Esophagus (tissue), 2 donors: ENCODE results near the gene PRKN. TPM values are rescaled to one million over a fixed set of nuclear protein-coding genes. Genes with fewer than 3 reads are reported as not detected.
A peak's percentile ranks its signal among the peaks of the same experiment; 100 is the strongest.

Experiments used
- H3K27ac ChIP-seq, 2 donors: one replicate each; pipeline ENCODE4 v1.5.1; 2013; ENCODE audit warnings: low read depth in 2 of 2, mild to moderate bottlenecking in 2 of 2, inconsistent platforms in 1 of 2, low read length in 1 of 2, moderate library complexity in 1 of 2
- H3K27me3 ChIP-seq, 2 donors: one replicate each; pipeline ENCODE4 v1.6.1; 2013; ENCODE audit warnings: low read length in 2 of 2, control low read depth in 1 of 2, mild to moderate bottlenecking in 1 of 2; ENCODE audit not compliant: insufficient read depth in 2 of 2, control insufficient read depth in 1 of 2
- H3K36me3 ChIP-seq, 2 donors: one replicate each; pipeline ENCODE4 v1.6.1; 2013; ENCODE audit warnings: low read length in 1 of 2; ENCODE audit not compliant: control insufficient read depth in 2 of 2, insufficient read depth in 2 of 2
- H3K4me1 ChIP-seq, 2 donors: one replicate each; pipeline ENCODE4 v1.6.1; 2013; ENCODE audit warnings: low read length in 1 of 2; ENCODE audit not compliant: control insufficient read depth in 2 of 2, insufficient read depth in 2 of 2
- H3K4me3 ChIP-seq, 2 donors: one replicate each; pipeline ENCODE4 v1.5.1; 2013; ENCODE audit warnings: low read length in 2 of 2, mild to moderate bottlenecking in 2 of 2, low read depth in 1 of 2, moderate library complexity in 1 of 2
- H3K9me3 ChIP-seq, 2 donors: one replicate each; pipeline ENCODE4 v1.6.1; 2013; ENCODE audit warnings: mild to moderate bottlenecking in 2 of 2, low read depth in 1 of 2, low read length in 1 of 2, moderate library complexity in 1 of 2; ENCODE audit not compliant: control insufficient read depth in 2 of 2, insufficient read depth in 1 of 2
- WGBS, 2 donors: extraction: QIAGEN DNeasy Blood & Tissue Kit; methylation state at CpG; one replicate each; pipeline ENCODE4 v1.1.7; 2013; 5-methylcytosine and 5-hydroxymethylcytosine counted together
- polyA plus RNA-seq, 2 donors: library from polyadenylated mRNA; stranded (reverse); fragments of 200-250 nt; gene quantifications; one replicate each; pipeline ENCODE4 v1.2.3, GENCODE V29; 2013
- donor health status: healthy with polysubstance abuse.
- donor health status: Bipolar disorder and iron deficiency.

Gene PRKN
- polyA plus RNA-seq, 2 donors = 0.28 to 0.45 TPM

DNA sequence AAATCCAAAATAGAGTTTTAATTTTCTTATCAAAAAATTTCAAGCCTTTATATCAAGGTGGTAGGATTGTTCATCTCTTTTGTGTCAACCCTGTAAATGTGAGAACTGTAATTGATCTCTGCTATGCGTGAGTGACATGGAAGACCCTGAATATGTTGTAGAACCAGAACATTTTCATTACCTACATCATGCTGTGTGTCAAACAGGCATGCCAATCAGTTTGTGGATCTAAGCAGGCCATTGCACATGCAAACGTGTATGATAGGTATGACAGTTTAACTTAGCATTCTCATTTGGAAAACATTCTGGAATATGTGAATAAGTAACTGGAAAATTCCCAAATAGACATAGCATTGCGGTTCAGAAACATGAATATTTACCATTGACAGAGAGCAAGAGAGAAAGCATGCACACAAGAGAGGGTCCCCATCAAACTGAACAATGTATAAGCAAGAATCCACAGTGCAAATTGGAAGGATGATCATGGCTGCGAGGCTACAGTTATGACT is 812.1 kb downstream of the PRKN start:
- no peaks in the 10 kb centered on the region for H3K27me3 ChIP-seq
- no peak overlapping the region for H3K27ac ChIP-seq
- H3K4me3 ChIP-seq = no peak overlapping the region
- H3K36me3 ChIP-seq = no peaks in the 10 kb centered on the region
- H3K9me3 ChIP-seq = peaks cover 0 to 3% of the 10 kb centered on the region in 2 donors
- H3K4me1 ChIP-seq = no peaks in the 10 kb centered on the region
- 85 to 86% methylated on average over 4 of the region's 4 CpGs for WGBS, 2 donors

DNA sequence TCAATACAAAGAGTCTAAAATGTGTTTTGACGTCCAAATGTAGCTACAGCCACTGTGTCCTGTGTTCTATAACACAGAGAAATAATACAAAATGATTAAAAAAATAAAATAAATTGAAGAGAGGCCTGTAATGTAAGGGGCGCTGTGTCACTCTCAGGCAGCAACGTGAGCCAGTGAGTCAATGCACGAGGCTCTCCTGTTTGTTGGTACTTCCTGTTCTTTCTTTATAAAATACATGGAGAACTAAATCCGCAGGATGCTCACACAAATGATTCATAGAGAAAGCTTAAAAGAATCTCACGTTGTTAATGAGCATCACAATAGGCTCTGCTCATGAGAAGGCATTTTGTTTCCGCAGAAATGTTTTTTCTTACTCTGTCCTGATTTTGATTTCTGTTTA is 818.7 kb downstream of the PRKN start:
- no peak overlapping the region for H3K27ac ChIP-seq
- H3K9me3 ChIP-seq = peaks cover 0 to 3% of the 10 kb centered on the region in 2 donors
- H3K4me3 ChIP-seq = no peak overlapping the region
- WGBS, 2 donors = 66 to 73% methylated on average over 7 of the region's 7 CpGs
- H3K36me3 ChIP-seq = no peaks in the 10 kb centered on the region
- no peaks in the 10 kb centered on the region for H3K27me3 ChIP-seq
- no peaks in the 10 kb centered on the region for H3K4me1 ChIP-seq

DNA sequence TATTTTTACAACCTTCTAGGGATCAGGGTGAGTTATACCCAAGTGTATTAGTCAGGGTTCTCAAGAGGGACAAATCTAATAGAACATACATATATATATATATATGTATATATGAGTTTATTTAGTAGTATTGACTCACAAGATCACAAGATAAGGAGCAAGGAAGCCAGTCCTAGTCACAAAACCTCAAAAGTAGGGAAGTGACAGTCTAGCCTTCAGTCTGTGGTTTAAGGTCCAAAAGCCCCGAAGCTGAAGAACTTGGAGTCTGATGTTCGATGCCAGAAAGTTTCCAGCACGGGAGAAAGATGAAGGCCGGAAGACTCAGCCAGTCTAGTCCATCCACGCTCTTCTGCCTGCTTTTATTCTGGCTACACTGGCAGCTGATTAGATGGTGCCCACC is 821.0 kb downstream of the PRKN start:
- WGBS, 2 donors = 89 to 95% methylated on average over 5 of the region's 5 CpGs
- Histone ChIP-seq H3K4me3 (no peak overlapping the region), H3K36me3 (no peaks in the 10 kb centered on the region), H3K27ac (no peak overlapping the region), H3K27me3 (no peaks in the 10 kb centered on the region), H3K4me1 (no peaks in the 10 kb centered on the region), H3K9me3 (no peaks in the 10 kb centered on the region)

DNA sequence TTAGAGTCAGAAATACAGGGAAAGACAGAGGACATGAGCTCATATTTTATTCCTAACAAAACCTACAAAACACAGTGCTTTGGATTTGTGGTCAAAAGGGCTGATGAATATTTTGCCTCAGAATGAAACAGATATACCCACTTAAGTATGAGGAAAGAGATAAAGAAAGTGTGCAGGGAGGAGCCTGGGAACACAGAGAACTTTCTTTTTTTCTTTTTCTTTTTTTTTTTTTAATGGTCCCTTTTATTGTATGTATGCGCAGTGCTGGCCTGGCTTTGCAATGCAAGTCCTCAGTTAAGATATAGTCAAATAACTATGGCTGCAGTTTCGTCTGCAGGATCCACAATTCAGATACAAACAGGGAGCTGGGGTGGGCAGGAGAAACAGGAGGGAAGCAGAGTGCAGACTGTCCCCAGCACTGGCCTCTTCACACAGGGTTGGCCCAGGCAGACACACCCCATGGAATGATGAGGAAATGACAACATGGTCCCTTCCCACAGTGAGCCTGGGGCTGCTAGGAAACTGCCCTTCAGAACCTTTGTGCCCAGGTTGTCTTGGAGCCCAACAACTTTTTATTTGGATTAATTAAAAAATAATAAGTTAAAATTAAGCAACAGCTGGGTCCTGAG is 823.9 kb downstream of the PRKN start:
- 74 to 78% methylated on average over 2 of the region's 2 CpGs for WGBS, 2 donors
- no peaks in the 10 kb centered on the region for H3K4me1 ChIP-seq
- no peaks in the 10 kb centered on the region for H3K9me3 ChIP-seq
- no peak overlapping the region for H3K4me3 ChIP-seq
- no peaks in the 10 kb centered on the region for H3K27me3 ChIP-seq
- H3K27ac ChIP-seq = no peak overlapping the region
- H3K36me3 ChIP-seq = peaks cover 0 to 2% of the 10 kb centered on the region in 2 donors

DNA sequence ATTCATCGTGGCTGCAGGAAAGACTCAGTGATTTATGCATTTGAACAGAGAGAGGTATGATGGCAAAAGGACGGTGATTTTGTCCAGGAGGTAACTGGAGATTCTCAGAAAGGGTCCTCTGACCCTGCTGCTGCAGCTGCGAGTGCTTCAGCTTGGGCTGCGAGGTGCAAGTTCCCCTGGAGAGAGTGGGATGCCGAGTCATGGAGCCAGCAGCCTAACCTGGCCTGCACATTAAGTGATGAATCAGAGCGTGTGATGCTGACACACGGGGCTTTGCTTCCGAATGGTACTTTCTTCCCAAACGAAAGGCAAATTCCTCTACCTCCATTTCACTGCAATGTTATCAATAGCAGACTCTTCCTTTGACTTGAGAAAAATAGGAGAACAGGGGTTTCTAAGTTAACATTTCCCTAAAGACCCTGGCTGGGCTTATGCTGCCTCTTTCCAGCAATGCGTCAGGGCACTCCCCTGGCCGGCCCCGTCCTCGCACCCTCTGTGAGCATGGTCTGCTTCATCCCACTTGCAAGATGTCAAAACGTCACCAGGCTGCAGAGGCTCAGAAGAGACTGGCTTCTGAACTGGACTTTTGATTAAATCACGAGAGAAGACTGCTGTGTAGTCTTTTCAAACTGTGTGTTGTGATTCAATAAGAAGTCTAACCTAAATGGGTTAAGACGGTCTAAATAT is 825.7 kb downstream of the PRKN start:
- 74 to 76% methylated on average over 16 of the region's 16 CpGs for WGBS, 2 donors
- no peaks in the 10 kb centered on the region for H3K9me3 ChIP-seq

DNA sequence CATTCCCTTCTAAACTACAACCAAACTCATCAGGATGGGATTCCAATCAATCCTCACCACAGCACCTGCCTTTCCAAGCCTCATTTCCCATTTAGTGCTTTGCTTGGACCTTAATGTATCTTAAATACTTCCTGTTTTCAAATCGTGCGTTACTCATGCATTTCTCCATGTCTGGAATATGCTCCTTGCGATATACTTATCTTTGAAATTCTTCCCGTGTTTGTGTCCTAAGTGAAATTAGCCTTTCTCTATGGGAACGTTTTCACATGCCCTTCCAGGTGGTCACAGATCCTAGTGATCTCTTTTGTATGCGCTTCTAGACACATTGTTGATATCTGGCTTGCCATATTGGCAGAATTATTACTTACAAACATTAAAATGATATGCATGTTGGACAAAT is 833.1 kb downstream of the PRKN start:
- H3K4me3 ChIP-seq = no peak overlapping the region
- peaks cover 0 to 4% of the 10 kb centered on the region in 2 donors for H3K36me3 ChIP-seq
- no peaks in the 10 kb centered on the region for H3K27me3 ChIP-seq
- WGBS, 2 donors = 61 to 66% methylated on average over 6 of the region's 6 CpGs
- H3K4me1 ChIP-seq = peaks cover 0 to 2% of the 10 kb centered on the region in 2 donors
- H3K9me3 ChIP-seq = no peaks in the 10 kb centered on the region
- H3K27ac ChIP-seq = no peak overlapping the region

More for the DNA sequence above, 825.7 kb downstream of the PRKN start:
- no peak overlapping the region for H3K4me3 ChIP-seq
- H3K27ac ChIP-seq = no peak overlapping the region
- H3K4me1 ChIP-seq = no peaks in the 10 kb centered on the region
- H3K36me3 ChIP-seq = peaks cover 0 to 4% of the 10 kb centered on the region in 2 donors
- no peaks in the 10 kb centered on the region for H3K27me3 ChIP-seq

DNA sequence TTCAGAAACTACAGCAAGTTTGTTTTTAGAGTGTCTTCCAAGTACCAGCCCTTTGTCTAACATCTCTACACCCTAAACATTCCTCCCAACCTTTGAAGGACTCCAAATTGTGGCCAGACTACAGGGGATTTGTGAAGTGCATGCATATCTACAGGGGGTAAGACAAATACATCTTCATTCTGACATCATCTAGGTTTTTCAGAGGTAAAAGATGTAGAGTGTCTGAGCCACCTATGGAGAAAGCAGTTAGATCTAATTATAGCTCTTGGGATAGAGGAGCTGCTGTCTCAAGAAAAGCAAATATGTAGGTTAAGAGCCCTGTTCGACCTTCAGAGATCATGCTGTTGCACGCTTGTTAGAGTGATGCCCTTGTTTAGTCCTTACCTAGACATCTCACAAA is 836.0 kb downstream of the PRKN start:
- Histone ChIP-seq H3K27me3 (no peaks in the 10 kb centered on the region), H3K4me3 (no peak overlapping the region), H3K36me3 (no peaks in the 10 kb centered on the region), H3K27ac (no peak overlapping the region), H3K4me1 (peaks cover 0 to 2% of the 10 kb centered on the region in 2 donors), H3K9me3 (no peaks in the 10 kb centered on the region)
- WGBS, 2 donors = 82 to 83% methylated on average over 2 of the region's 2 CpGs

DNA sequence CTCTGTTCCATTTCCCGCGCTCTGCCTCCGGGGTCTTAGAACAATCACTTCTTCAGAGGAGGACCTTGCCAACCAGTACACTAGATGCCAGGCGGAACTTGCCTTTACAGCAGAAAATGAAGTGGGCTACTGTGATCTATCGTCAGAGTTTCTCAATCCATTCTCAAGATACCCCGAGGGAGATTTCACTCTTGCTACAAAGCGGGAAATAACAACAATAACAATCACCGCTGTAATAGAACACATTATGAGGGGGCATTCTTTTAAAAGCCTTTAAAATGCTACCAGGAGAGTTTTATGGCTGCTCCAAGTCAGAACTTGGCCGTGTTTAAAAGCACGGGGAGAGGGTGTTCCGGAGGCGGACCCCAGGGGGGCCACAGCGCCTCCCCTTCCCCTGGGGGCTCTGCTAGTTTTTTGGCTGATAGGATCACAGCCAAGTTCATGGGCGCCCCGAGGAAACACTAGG is 836.7 kb downstream of the PRKN start:
- H3K27ac ChIP-seq = no peak overlapping the region
- peaks cover 0 to 2% of the 10 kb centered on the region in 2 donors for H3K4me1 ChIP-seq
- no peaks in the 10 kb centered on the region for H3K27me3 ChIP-seq
- no peaks in the 10 kb centered on the region for H3K9me3 ChIP-seq
- no peaks in the 10 kb centered on the region for H3K36me3 ChIP-seq
- H3K4me3 ChIP-seq = no peak overlapping the region
- WGBS, 2 donors = 28 to 57% methylated on average over 15 of the region's 15 CpGs

DNA sequence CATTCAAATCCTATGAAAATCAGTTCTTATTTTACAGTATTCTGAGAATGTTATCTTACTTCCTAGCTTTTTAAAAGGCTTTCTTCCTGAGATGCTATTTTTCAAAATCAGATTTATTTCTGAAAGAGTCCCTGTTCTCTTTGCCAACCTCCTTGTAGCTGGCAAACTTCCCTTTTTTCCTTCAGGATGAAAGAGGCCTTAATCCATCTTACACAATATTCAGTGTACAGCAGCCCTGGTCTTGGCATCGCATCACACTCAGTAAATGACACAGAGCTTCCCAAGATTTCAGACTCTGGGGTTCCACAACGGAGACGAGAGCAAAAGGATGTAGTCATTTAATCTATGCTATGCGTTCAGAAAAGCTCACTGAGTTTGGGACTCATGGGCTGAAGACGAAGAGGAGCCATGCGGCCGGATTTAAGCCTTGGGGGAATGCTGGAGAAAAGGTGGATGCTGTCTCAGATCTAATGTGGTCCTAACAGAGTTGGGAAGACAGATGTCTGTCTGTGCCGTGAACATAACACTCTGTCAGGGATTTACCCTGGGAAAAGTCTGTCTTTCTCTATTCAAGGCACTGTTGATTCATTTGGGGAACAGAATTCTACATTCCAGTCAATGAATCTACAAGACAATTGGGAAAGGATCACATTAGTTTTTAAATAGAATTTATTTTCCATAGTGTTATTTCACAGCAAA is 837.3 kb downstream of the PRKN start:
- Histone ChIP-seq H3K27me3 (no peaks in the 10 kb centered on the region), H3K4me3 (no peak overlapping the region)
- 32 to 50% methylated on average over 8 of the region's 8 CpGs for WGBS, 2 donors

More for the DNA sequence above, 837.3 kb downstream of the PRKN start:
- Histone ChIP-seq H3K27ac (peak overlapping the region in 1 of 2 donors; percentile 3), H3K9me3 (no peaks in the 10 kb centered on the region), H3K4me1 (peaks cover 0 to 2% of the 10 kb centered on the region in 2 donors), H3K36me3 (no peaks in the 10 kb centered on the region)
